Stimulated activated CD8-positive, alpha-beta memory T cell treated with anti-CD3 and anti-CD28 coated beads, Interleukin-4, amount 100 ng/mL, for 4 hours (primary cell): ENCODE data around the gene RBM26.
"Not testable (repeated sequence)": the region's sequence is repeated elsewhere in the genome, so short reads cannot be mapped to it uniquely, and the experiment has no call there.

ENCODE experiments used
- DNase-seq, 2 donors: peaks; one replicate each; pipeline ENCODE4 v3.0.0-alpha.2; 2020; ENCODE audit warnings: low read depth in 2 of 2, low spot score in 1 of 2

Gene RBM26

GRCh38 chr13:79282508-79282907 is 123.5 kb downstream of the RBM26 start:
- DNase-seq, result no peak

GRCh38 chr13:79281339-79281747 is 124.7 kb downstream of the RBM26 start:
- no peak for DNase-seq

GRCh38 chr13:79279735-79280134 is 126.3 kb downstream of the RBM26 start:
- not testable (repeated sequence) for DNase-seq

GRCh38 chr13:79273045-79273444 is 133.0 kb downstream of the RBM26 start:
- DNase-seq, result no peak

GRCh38 chr13:79271616-79272015 is 134.4 kb downstream of the RBM26 start:
- DNase-seq, result no peak

- DNase-seq, result no peak
Observed at GRCh38 chr13:79270859-79271258, 135.2 kb downstream of the RBM26 start.
